HS-5 (cell line): ENCODE measurements around the gene CNKSR3.

Experiments used
- DNase-seq: peaks from one replicate; pipeline ENCODE4 v3.0.0-alpha.2; 2012; ENCODE audit warnings: low read depth

The CNKSR3 gene

DNA sequence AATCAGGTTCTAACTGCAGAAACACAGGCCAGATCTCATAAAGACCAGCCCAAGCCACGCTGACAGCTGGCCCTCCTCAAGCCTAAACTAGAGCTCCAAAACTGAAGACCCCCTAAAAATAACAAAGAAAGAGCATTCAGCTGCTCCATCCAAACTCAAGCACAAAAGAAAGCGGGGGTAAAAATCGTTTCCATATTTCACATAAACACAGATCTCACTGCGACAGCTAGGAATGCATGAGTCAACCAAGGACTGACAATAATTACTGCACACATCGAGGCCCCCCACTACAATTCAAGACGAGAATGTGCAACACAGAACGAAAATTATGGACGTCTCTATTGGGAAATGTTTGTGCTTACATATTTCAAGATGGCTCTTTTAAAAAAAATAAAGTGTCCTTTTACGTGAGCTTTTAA lies 31.1 kb downstream of the CNKSR3 start:
- DNase-seq: no peak

- no peak for DNase-seq
These were observed 31.8 kb downstream of the CNKSR3 start for GRCh38 chr6:154478701-154479060.

GRCh38 chr6:154478021-154478700 lies 32.3 kb downstream of the CNKSR3 start:
- DNase-seq: no peak

GRCh38 chr6:154476494-154476893 lies 34.0 kb downstream of the CNKSR3 start:
- DNase-seq: no peak

DNA sequence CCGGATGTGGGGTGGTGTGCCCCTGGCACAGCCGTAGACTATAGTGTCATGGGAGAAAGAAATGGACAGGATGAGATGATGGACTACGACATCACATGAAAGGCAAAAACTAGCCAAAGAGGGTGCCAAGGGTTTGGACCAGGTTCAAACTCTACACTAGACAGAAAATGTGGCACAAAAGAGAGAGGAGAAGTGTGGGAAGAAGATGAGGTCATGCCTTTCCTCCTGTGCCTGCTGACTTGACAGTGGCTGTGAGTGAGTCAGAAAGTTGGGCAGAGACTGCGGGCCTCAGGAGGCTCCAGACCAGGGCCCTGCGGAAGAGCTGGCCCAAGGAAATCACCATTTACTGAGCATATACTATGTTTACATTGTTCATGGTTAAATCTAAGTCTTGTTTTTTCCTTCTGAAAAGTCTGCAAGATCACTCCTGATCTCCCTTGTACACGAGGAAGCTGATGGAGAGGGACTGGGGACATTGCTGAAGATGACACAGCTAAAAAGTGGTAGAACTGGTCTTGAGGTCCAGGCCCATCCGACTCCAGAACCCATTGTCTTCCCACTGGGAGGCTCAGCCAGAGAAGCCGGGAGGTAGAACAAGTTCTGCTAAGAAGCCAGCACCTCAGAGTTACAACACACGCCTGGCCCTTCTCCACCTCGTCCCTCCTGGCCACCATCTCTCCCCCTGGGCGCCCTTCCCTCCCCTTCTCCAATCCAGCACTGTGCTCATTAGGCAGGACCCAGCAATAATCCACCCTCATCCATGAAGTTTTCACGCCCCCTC lies 35.6 kb downstream of the CNKSR3 start:
- no peak for DNase-seq

- no peak for DNase-seq
These were observed 37.2 kb downstream of the CNKSR3 start for GRCh38 chr6:154473324-154473723.

DNA sequence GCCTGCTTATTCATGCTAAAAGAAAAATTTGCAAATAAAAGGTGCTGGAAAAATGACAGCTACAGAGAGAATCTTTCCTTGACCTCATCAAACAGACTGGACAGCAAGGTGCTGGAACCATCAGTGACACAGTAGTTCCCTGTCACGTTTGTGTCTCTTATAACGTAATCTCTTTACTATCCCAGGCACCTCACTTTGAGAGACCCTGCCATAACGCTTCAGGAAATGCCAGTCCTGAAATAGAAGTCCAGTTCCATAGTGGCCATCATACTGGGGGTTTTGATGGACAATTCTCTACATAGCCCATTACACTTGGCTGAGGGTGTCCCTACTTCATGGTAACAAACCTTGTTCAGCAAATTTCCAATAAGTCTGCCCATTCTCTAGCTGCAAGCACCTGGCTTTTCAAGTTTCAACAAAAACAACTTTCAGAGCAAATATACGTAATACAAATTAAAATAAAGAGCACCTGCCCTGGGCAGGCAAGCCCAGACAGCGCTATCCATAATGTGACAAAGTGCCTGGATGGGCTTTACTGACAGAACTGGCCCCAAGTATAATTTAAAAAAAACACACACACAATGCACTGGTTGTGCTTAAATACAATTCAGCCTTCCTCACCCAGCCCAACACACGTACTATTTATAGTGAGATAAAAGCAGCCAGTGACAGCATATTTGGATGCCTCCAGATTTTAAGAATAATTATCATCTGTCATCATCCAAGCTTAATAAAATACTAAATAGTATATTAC lies 38.7 kb downstream of the CNKSR3 start:
- DNase-seq: no peak

- DNase-seq: no peak
These were observed 41.1 kb downstream of the CNKSR3 start for GRCh38 chr6:154469306-154469935.

GRCh38 chr6:154468760-154469159 lies 41.7 kb downstream of the CNKSR3 start:
- no peak for DNase-seq

DNA sequence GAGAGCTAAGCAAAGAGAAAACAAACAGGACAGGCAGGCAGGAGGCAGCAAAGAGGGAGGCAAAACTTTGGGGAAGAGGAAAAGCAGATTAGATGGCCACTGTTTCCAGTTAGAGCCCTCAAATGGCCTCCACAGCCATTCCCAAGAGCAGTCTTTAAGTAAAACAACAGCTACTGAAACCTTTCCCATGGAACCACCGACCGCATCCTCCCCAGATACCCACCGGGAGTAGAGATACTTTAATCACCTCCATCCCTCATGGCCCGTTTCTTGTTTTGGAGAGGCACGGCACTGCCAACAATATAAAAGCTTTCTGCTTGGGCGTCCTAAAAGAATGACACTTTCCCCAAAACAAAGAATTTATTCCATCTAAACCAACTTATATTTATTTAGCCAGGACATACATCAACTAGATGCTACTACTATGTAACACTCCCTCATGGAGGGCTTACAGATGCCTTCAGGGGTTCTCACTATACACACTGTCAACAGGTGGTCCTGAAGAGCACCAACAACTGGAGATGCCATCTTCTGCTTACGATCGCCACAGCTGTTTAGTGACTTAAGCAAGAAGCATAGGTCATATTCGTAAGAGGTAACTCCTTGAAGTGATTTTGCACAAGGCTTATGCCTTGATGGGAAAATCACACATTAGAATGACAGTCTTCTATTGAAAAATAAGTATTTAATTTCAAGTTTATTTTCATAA lies 43.4 kb downstream of the CNKSR3 start:
- no peak for DNase-seq

- DNase-seq: no peak
These were observed 44.3 kb downstream of the CNKSR3 start for GRCh38 chr6:154466139-154466538.

DNA sequence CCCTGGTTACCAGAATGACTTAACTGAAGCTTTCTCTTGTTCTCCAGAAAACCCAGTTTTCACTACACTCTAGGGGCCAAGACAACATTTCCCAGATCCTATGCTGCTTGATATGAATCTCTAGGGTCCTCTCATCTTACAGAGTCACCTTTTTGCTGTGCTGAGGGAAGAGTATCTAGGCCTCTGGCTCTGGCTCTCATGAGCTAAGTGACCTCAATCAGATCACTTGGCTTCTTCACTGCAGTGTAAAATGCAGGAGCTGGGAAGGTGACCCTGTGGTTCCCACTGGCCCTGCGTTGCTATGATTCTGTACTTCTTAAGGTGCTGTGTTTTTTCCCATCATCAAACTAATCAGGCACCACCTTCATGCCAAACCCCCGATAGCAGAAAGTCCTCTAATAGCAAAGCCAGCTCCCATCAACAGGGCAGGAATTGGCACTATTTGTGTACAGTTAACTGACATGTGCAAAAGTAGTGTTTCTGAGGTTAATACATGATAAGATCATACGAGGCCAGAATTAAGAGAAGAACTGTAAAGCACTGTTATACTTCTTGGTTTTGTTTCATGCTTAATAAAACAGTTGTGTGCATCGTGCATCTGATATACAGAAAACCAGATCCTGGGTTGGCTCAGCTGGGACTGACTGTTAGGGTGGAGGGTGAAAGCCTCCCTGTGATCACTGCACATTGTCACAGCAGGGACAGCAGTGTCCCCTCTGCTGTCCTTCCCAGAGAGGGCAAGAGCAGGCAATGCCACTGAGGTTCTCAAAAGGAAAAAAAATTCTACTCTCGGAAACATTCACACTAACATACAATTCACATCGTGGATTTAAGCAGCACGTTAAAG lies 46.7 kb downstream of the CNKSR3 start:
- no peak for DNase-seq

GRCh38 chr6:154462425-154462824 lies 48.1 kb downstream of the CNKSR3 start:
- no peak for DNase-seq

GRCh38 chr6:154461348-154461747 lies 49.1 kb downstream of the CNKSR3 start:
- DNase-seq: no peak

DNA sequence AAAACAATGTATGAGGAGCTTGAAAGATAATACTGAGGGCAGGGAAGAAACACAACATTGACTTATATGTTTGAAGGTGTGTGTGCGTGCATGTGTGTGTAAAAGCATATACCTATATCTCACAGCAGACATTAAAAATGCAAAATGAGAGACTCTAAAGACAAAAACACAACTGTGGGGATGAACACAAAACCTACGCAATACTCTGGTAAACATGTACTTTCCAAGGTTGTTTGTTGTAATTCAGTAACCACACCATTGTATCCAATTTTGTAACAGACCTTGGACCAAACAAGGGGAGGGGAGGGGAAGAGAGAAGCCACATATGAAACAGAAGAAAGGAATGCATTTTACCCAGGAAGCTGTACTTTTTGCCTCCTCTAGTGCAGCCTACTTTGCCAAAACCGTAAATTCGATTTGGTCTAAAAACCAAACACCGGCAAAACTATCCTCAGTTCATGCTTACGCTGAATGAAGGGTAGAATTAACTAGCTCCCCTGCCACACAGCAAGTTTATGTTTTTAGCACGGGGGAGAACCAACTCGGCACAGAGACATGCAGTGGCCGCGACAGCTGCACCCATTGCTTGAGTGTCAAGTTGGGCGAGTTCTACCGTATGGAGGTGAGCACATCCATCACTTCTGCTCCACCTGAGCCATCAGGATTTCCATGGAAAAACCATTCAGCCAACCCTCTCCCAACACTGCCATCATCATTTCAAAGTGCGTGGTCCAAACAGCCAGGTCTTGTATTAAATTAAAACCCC lies 50.0 kb downstream of the CNKSR3 start:
- DNase-seq: no peak

DNA sequence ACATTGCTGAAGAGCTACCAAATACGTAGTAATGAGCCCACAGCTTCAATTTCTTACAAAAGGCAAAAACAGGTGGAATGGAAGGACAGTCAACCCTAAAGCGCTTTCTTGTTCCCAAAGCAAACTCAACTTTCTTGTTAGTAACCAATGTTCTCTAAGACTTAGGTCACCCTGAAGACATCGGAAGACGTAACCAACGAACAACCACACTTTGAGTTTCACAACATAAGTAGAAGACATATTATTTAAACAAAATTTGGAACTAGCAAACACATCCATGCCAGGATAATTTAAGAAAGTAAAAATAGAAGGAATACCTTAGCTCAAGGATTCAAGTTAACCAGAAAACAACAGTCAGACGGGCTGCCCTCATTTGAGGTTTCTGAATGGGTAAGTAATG lies 51.0 kb downstream of the CNKSR3 start:
- DNase-seq: no peak

- DNase-seq: no peak
These were observed 51.7 kb downstream of the CNKSR3 start for GRCh38 chr6:154458565-154459470.

GRCh38 chr6:154457881-154458284 lies 52.6 kb downstream of the CNKSR3 start:
- DNase-seq: no peak
